Measurements from ENCODE around the gene TMEM165.

DNA sequence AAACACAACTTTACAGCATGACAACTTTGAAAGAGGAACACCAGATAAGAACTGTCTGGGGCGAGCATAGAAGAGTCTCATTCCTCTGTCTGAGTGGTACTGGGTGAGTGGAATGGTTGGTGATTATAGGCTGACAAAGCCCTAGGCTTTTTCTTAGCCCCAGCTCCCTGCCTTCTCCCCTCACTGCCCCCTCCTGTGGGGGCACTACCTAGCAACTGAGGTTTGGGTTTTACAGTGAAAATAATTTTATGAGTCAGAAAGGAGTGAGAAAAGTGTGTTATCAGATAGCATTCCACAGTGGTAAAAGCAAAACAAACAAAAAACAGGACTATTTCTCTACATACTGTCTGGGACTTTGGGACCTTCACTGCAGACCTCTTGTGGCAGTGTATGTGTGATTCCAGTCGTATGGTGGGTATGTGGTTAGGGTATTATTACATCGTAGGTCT lies 10.5 kb upstream of the TMEM165 start:
- TF ChIP-seq, protein P1, sequence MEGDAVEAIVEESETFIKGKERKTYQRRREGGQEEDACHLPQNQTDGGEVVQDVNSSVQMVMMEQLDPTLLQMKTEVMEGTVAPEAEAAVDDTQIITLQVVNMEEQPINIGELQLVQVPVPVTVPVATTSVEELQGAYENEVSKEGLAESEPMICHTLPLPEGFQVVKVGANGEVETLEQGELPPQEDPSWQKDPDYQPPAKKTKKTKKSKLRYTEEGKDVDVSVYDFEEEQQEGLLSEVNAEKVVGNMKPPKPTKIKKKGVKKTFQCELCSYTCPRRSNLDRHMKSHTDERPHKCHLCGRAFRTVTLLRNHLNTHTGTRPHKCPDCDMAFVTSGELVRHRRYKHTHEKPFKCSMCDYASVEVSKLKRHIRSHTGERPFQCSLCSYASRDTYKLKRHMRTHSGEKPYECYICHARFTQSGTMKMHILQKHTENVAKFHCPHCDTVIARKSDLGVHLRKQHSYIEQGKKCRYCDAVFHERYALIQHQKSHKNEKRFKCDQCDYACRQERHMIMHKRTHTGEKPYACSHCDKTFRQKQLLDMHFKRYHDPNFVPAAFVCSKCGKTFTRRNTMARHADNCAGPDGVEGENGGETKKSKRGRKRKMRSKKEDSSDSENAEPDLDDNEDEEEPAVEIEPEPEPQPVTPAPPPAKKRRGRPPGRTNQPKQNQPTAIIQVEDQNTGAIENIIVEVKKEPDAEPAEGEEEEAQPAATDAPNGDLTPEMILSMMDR (IDR thresholded peaks at IDR 0.05; ENCODE audit: low read depth, low read length), result no peak
- TF ChIP-seq EZH2phosphoT487 (IDR thresholded peaks at IDR 0.05; ENCODE audit: low read depth), result no peak
